DLD1 (cell line): ENCODE measurements around the gene PEX26.
"Not testable (repeated sequence)": the region's sequence is repeated elsewhere in the genome, so short reads cannot be mapped to it uniquely, and the experiment has no call there.

Experiments used
- in situ Hi-C: cut with HindIII; loops from 2 replicates; pipeline ENCODE4 v1.10.0; 2017; ENCODE audit warnings: low sequenced_read_pairs

The PEX26 gene

GRCh38 chr22:18115906-18116371, 38.1 kb downstream of the PEX26 start:
- in situ Hi-C loops, result no loop called here

GRCh38 chr22:18116634-18117033, 38.8 kb downstream of the PEX26 start:
- in situ Hi-C loops, result no loop called here

- in situ Hi-C loops, result no loop called here
Measured at GRCh38 chr22:18118345-18118915, 40.6 kb downstream of the PEX26 start.

GRCh38 chr22:18119409-18120110, 41.8 kb downstream of the PEX26 start:
- in situ Hi-C loops, result no loop called here

- in situ Hi-C loops, result no loop called here
Measured at GRCh38 chr22:18120857-18121256, 43.1 kb downstream of the PEX26 start.

GRCh38 chr22:18121506-18121905, 43.7 kb downstream of the PEX26 start:
- in situ Hi-C loops, result no loop called here

- in situ Hi-C loops, result no loop called here
Measured at GRCh38 chr22:18121954-18122554, 44.3 kb downstream of the PEX26 start.

GRCh38 chr22:18123476-18124025, 45.8 kb downstream of the PEX26 start:
- in situ Hi-C loops, result not testable (repeated sequence)

GRCh38 chr22:18126606-18127005, 48.8 kb downstream of the PEX26 start:
- in situ Hi-C loops, result no loop called here

- in situ Hi-C loops, result no loop called here
Measured at GRCh38 chr22:18130018-18130417, 52.2 kb downstream of the PEX26 start.

GRCh38 chr22:18130699-18131429, 53.1 kb downstream of the PEX26 start:
- in situ Hi-C loops, result no loop called here

- in situ Hi-C loops, result no loop called here
Measured at GRCh38 chr22:18133452-18133851, 55.7 kb downstream of the PEX26 start.

GRCh38 chr22:18136563-18137320, 59.0 kb downstream of the PEX26 start:
- in situ Hi-C loops, result no loop called here

GRCh38 chr22:18141004-18141403, 63.2 kb downstream of the PEX26 start:
- in situ Hi-C loops, result not testable (repeated sequence)

GRCh38 chr22:18144105-18144504, 66.3 kb downstream of the PEX26 start:
- in situ Hi-C loops, result no loop called here

GRCh38 chr22:18145676-18146388, 68.0 kb downstream of the PEX26 start:
- in situ Hi-C loops, result no loop called here

- in situ Hi-C loops, result no loop called here
Measured at GRCh38 chr22:18146389-18146753, 68.6 kb downstream of the PEX26 start.

- in situ Hi-C loops, result no loop called here
Measured at GRCh38 chr22:18147791-18148190, 70.0 kb downstream of the PEX26 start.

- in situ Hi-C loops, result no loop called here
Measured at GRCh38 chr22:18148293-18148965, 70.6 kb downstream of the PEX26 start.
